Mammary epithelial cell (primary cell): ENCODE data around the gene LHX4.

ENCODE experiments used
- CTCF ChIP-seq, 2 donors: IDR thresholded peaks in 1 of 2; conservative IDR thresholded peaks in 1 of 2; 2 replicates each; pipeline ENCODE4 v1.5.1; 2011 to 2012; ENCODE audit warnings: inconsistent platforms in 2 of 2, low read length in 2 of 2, mild to moderate bottlenecking in 2 of 2, control low read depth in 1 of 2, low read depth in 1 of 2; ENCODE audit not compliant: insufficient read depth in 1 of 2; ENCODE audit errors: extremely low read depth in 1 of 2
- EZH2 ChIP-seq: IDR thresholded peaks from 2 replicates; pipeline ENCODE4 v1.6.1; 2012; ENCODE audit warnings: low read length, inconsistent platforms, borderline replicate concordance

GRCh38 chr1:180193141-180194047, 36.7 kb upstream of the LHX4 start:
- TF ChIP-seq CTCF (conservative IDR thresholded peaks at IDR 0.05 in 1 of 2, IDR thresholded peaks at IDR 0.05 in 1 of 2; ENCODE audit: extremely low read depth in 1 of 2, insufficient read depth in 1 of 2, low read depth in 1 of 2, low read length in 2 of 2) = no peak
- TF ChIP-seq EZH2 = no peak
